ENCODE measurements around the gene PTPA.

PTPA gene

DNA sequence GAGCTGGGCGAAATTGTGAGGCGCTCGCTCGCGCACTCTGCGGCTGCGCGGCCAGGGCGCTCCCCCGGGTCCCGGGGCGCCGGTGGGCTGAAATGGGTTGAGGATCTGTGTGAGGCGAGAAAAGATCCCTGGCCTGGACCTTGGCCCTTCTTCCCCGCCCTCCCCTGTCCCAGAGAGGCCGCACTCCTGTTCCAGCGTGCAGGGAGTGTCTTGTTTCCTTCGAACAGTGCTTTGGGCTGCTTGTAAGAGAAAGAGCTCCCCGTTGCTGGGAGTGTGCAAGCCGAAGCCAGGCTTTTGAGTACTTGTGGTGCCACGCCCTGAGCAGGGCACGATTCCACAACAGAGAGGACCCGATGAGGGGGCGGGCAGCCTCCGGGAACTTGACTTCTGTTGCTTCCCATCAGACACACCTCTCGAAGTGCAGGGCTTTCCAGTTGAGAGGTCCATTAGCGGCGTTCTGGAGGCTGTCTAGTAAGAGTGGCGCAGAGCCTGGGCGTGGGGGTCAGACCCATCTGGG is 29.8 kb upstream of the PTPA start:
- DNase-seq (ENCODE audit: low read depth): no peak

DNA sequence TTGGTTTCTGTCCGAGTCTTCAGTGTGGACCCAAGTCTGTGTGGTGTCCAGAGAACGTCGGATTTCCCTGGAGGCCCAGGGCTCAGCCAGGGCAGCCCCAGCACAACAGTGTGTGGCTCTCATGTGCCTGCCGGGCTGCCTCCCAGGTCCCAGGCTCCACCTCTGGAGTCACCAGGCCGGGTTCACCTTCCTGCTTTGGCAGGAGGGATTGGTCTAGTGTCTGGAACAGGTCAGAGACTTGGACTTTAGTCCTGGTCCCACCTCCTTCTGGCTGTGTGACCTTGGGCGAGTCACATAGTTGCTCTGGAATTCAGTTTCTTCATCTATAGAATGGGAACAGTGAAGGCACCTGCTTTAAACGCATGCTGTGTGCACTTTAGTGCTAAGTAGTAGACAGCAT is 27.1 kb upstream of the PTPA start:
- DNase-seq (ENCODE audit: low read depth): no peak

GRCh38 chr9:129089246-129089645 is 22.0 kb upstream of the PTPA start:
- DNase-seq (ENCODE audit: low read depth): no peak

DNA sequence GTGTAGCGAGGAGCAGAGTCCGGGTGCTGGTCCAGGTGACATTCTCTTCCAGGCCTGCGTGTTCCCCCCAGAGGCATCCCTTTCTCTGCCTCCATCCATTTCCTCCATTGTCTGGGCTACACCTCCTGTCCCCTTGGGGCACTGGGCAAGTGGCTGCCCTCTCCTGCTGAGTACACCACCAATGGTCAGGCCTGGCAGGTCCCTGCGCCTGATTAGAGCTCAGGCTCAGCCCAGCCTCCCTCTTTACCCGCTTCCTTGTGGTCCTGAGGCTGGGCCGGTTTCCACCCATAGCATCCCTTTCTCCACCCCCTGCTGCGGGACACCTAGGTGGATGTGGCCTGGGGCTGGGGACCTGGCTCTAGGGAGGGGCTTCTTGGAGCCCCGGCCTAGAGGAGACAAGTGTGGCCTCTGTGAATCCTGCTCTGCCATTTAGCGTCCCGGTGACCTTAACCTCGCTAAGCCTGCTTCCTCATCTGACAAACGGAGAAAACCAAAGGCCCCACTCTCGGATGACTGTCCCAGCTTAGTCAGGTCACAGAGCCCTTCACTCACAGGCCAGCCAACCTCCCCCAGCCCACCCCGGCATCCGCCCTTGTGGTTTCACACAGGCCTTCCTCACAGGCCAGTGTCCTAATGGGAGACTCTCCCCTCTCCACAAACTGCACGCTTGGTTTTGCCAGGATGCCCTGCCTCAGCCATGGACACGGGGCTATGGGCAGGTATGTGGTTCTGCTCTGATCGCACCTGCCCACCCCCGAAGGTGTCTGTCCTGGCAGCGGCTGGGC is 17.4 kb upstream of the PTPA start:
- DNase-seq (ENCODE audit: low read depth): no peak

GRCh38 chr9:129094387-129095169 is 16.6 kb upstream of the PTPA start:
- no peak for DNase-seq (ENCODE audit: low read depth)

GRCh38 chr9:129095170-129095667 is 16.0 kb upstream of the PTPA start:
- no peak for DNase-seq (ENCODE audit: low read depth)

- no peak for DNase-seq (ENCODE audit: low read depth)
Observed at GRCh38 chr9:129095908-129096307, 15.3 kb upstream of the PTPA start.

DNA sequence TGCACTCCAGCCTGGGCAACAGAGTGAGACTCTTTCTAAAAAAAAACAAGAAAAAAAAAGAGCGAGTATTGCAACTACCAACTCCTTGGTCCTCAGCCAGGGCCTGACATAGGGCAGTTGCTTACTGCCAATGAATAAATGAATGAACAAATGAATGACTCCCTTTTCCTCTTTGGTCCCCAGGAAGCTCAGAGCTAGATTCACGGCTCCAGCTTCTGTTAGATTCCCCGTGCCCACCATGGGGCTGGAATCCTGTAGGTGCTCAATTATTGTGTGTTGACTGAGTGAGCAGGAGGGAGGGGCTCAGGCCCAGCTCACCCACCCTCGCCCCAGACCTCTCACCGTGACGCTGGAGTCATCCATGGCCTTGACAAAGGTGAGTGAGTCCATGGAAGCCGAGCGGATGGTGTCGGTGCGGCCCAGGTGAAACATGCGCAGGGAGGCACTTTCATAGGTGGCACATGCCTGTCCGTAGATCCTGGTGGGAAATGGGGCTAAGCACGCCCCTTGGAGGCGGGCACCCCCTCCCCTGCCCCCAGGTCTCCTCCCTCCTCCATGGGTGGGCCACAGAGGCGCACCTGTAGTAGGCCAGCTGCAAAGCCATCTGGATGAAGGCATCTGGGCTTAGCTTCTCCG is 13.4 kb upstream of the PTPA start:
- DNase-seq (ENCODE audit: low read depth): no peak

- DNase-seq (ENCODE audit: low read depth): no peak
Observed at GRCh38 chr9:129098328-129098727, 12.9 kb upstream of the PTPA start.

DNA sequence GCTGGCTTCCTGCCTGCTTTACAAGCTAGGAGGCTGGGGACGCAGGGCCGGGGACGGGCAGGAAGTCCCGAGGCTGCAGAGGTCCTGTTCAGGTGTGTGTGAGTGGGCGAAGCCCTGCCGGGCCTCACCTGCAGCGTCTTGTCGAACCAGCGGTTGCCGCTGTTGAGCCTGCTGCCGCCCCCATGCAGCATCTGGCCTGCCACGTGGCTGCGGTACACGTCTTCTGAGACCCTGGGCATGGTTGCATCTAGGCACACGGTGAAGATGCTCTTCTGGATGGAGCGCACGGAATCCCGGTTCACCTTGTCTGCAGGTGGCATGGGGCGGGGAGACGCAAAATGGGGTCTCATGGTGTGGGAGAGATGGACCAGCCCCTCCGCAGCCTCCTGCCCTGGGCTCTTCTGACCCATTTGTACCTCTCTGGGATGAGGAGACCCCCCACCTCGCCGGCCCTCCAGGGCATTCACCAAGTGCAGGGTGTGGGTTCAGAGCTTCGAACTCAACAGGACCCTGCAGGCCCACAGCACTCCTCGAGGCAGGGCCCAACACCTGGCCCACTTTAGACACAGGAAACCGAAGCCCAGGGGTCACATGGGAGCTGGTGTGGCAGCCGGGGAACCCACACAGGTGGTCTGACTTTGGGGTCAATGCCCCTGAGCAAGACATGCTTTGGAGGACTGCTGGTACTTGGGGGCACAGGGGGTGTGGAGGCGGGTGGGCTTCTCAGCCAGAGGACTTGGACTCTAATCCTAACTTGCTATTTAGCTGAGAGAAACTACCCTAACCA is 10.6 kb upstream of the PTPA start:
- no peak for DNase-seq (ENCODE audit: low read depth)

GRCh38 chr9:129101279-129101678 is 9.9 kb upstream of the PTPA start:
- no peak for DNase-seq (ENCODE audit: low read depth)

GRCh38 chr9:129102095-129102525 is 9.1 kb upstream of the PTPA start:
- DNase-seq (ENCODE audit: low read depth): no peak

DNA sequence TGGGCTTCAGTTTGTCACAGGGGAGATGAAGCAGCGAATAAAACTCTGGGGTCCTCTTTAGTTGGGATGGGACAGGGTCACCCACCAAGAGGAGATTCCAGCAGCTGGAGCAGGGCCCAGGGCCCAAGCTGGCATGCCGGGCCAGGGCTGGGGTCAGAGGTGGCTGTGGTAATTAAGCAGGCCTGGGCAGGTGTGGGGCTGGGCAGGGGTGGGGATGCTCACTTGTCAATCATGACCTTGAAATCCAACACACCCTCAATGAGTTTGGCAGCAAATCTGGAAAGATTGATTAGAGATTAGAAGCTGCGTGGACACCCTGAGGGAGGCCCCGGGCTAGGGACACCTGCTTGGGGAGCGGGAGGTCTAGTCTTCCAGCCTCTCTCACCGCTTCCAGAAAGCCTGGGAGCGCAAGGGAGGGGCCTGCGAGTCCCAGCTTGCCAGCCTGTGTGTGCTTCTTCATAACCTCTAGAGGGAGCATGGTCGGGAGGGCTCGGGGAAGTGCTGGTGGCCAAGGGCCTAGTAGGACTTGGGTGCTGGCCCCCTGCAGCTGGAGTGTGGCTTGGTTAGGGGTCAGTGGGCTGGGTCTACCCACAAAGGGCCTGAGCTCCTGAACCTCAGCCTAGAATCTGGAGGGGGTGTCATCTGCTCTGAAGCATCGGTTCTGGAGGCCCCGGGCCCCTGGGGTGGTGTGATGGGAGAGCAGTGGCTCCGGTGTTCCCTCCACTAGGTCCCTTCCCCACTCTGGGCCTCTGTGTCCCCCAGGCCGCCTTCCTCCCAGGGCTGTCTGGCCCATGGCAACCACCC is 8.2 kb upstream of the PTPA start:
- DNase-seq (ENCODE audit: low read depth): no peak

GRCh38 chr9:129103595-129103965 is 7.6 kb upstream of the PTPA start:
- DNase-seq (ENCODE audit: low read depth): no peak

- DNase-seq (ENCODE audit: low read depth): no peak
Observed at GRCh38 chr9:129104051-129104450, 7.2 kb upstream of the PTPA start.

- no peak for DNase-seq (ENCODE audit: low read depth)
Observed at GRCh38 chr9:129105857-129106694, 5.1 kb upstream of the PTPA start.

- DNase-seq (ENCODE audit: low read depth): no peak
Observed at GRCh38 chr9:129107651-129108050, 3.6 kb upstream of the PTPA start.

GRCh38 chr9:129108083-129108804 is 3.0 kb upstream of the PTPA start:
- DNase-seq (ENCODE audit: low read depth): no peak

GRCh38 chr9:129108805-129109536 is 2.2 kb upstream of the PTPA start:
- DNase-seq (ENCODE audit: low read depth): no peak

Measured in stimulated activated CD8-positive, alpha-beta memory T cell treated with anti-CD3 and anti-CD28 coated beads, Interleukin-15, amount 100 ng/mL, for 1 hour (primary cell).